Type B pancreatic cell (in vitro differentiated cells): ENCODE measurements around the gene PTPRH. TPM values are rescaled to one million over a fixed set of nuclear protein-coding genes. Genes with fewer than 3 reads are reported as not detected.
"Not testable (repeated sequence)": the region's sequence is repeated elsewhere in the genome, so short reads cannot be mapped to it uniquely, and the experiment has no call there.

Experiments used
- DNase-seq: peaks from one replicate; pipeline ENCODE4 v3.0.0; 2021; ENCODE audit warnings: mixed read lengths; ENCODE audit not compliant: unreplicated experiment; ENCODE audit errors: extremely low spot score
- H3K27ac Mint-ChIP-seq: 2 replicates; pipeline ENCODE4 v1.8.0; 2021; ENCODE audit warnings: mild to moderate bottlenecking, mixed read lengths
- H3K27me3 Mint-ChIP-seq: 2 replicates; pipeline ENCODE4 v1.8.0; 2021; ENCODE audit warnings: mixed read lengths
- H3K36me3 Mint-ChIP-seq: 2 replicates; pipeline ENCODE4 v1.8.0; 2021; ENCODE audit warnings: mixed read lengths
- H3K4me1 Mint-ChIP-seq: one replicate; pipeline ENCODE4 v1.8.0; 2021; ENCODE audit warnings: mixed read lengths; ENCODE audit not compliant: unreplicated experiment
- H3K4me3 Mint-ChIP-seq: 2 replicates; pipeline ENCODE4 v1.8.0; 2021; ENCODE audit warnings: mild to moderate bottlenecking, mixed read lengths
- H3K9me3 Mint-ChIP-seq: 2 replicates; pipeline ENCODE4 v1.8.0; 2021; ENCODE audit warnings: mixed read lengths
- CTCF ChIP-seq: fragments of 200-600 bp; sonication (generic); conservative IDR thresholded peaks from 2 replicates; pipeline ENCODE4 v1.5.0; 2021; ENCODE audit warnings: antibody characterized with exemption, mild to moderate bottlenecking
- total RNA-seq: library from RNA; stranded (reverse); gene quantifications from 2 replicates; pipeline ENCODE4 v1.2.1, GENCODE V29; 2021; ENCODE audit warnings: low replicate concordance

PTPRH gene
- total RNA-seq, 1 donor from 2014 or later = 4.3 TPM

DNA sequence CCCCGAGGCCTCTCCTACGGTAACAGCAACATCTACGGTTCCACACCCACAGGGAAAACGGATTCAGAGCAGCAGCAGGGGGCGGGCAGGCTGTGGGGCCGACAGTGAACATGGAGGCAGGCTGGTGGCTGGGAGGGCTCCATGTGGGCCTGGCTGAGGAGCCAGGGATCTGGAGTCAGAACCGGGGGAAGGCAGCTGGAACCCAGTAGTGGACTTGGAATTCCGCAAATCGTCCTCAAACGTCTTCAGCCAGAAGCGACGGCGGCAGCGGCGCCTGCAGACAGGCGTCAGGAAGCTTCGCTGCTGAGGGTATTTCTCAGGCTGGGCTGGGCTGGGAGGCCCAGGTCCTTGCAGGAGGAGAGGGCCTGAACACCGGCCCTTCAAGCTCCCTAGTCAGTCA lies 17.5 kb upstream of the PTPRH start:
- no peaks in the 10 kb centered on the region for H3K27me3 Mint-ChIP-seq
- H3K36me3 Mint-ChIP-seq = no peaks in the 10 kb centered on the region
- peaks cover 6% of the 10 kb centered on the region for H3K4me1 Mint-ChIP-seq
- no peak for DNase-seq
- H3K4me3 Mint-ChIP-seq = no peak overlapping the region
- no peaks in the 10 kb centered on the region for H3K9me3 Mint-ChIP-seq
- H3K27ac Mint-ChIP-seq = no peak overlapping the region
- TF ChIP-seq CTCF = no peak

DNA sequence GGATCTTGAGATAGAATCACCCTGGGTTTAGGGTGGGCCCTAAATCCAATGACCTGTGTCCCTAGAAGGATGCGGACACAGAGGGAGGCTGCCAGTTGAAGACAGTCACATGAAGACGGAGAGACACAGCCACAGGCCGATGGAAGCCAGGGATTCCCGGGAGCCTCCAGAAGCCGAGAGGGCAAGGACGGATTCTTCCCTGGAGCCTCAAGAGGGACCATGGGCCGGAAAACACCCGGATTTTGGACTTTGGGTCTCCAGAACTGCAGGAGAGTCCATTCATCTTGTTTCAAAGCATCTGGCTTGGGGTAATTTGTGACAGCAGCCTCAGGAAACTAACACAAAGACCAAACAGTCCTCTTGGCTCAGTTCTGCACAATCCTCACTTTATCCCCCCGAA lies 17.0 kb upstream of the PTPRH start:
- peaks cover 3% of the 10 kb centered on the region for H3K36me3 Mint-ChIP-seq
- H3K27ac Mint-ChIP-seq = no peak overlapping the region
- no peak for DNase-seq
- TF ChIP-seq CTCF = no peak
- no peaks in the 10 kb centered on the region for H3K9me3 Mint-ChIP-seq
- H3K27me3 Mint-ChIP-seq = no peaks in the 10 kb centered on the region
- peaks cover 6% of the 10 kb centered on the region for H3K4me1 Mint-ChIP-seq
- no peak overlapping the region for H3K4me3 Mint-ChIP-seq

DNA sequence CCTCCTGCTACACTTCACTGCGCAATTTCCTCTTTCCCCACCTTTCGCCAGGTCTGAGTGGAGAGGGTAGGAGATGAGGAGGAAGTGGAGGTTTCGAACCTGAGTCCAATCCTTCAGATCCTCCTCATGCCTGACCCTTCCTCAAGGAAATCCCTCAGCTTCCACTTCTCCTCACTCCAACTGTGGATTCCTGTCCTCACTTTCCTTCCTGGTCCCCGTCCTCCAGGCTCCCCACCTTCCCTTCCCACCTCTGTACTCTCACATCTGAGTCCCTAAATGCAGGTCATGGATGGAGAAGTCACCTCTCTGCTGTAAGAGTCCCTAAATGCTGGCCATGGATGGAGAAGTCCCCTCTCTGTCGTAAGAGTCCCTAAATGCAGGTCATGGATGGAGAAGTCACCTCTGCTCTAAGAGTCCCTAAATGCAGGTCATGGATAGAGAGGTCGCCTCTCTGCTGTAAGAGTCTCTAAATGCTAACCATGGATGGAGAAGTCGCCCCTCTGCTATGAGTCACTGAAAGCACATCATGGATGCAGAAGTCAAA lies 16.2 kb upstream of the PTPRH start:
- no peak for TF ChIP-seq CTCF
- H3K4me1 Mint-ChIP-seq = peaks cover 6% of the 10 kb centered on the region
- H3K27me3 Mint-ChIP-seq = no peaks in the 10 kb centered on the region
- peak overlapping the region; percentile 54 for H3K27ac Mint-ChIP-seq
- no peaks in the 10 kb centered on the region for H3K9me3 Mint-ChIP-seq
- peak overlapping the region; percentile 31 for H3K4me3 Mint-ChIP-seq
- no peak for DNase-seq
- H3K36me3 Mint-ChIP-seq = peaks cover 3% of the 10 kb centered on the region

DNA sequence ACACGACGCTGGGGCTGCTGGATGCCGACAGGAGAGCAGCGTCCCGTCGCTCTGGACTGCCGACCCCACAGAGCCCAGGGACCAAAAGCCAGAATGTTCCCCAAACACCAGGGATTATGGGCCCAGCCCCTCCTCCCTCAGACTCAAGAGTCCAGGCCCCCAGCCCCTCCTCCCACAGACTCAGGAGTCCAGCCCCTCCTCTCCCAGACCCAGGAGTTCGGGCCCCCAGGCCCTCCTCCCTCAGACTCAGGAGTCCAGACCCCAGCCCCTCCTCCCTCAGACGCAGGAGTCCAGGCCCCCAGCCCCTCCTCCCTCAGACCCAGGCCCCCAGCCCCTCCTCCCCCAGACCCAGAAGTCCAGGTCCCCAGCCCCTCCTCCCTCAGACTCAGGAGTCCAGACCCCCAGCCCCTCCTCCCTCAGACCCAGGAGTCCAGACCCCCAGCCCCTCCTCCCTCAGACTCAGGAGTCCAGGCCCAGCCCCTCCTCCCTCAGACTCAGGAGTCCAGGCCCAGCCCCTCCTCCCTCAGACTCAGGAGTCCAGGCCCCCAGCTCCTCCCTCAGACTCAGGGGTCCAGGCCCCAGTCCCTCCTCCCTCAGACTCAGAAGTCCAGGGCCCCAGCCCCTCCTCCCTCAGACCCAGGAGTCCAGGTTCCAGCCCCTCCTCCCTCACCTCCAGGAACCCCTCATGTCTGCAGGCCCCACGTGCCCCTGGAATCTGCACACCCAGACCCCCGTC lies 15.5 kb upstream of the PTPRH start:
- not testable (repeated sequence) for H3K9me3 Mint-ChIP-seq, H3K4me1 Mint-ChIP-seq, H3K36me3 Mint-ChIP-seq, H3K27me3 Mint-ChIP-seq, H3K4me3 Mint-ChIP-seq, H3K27ac Mint-ChIP-seq, DNase-seq

DNA sequence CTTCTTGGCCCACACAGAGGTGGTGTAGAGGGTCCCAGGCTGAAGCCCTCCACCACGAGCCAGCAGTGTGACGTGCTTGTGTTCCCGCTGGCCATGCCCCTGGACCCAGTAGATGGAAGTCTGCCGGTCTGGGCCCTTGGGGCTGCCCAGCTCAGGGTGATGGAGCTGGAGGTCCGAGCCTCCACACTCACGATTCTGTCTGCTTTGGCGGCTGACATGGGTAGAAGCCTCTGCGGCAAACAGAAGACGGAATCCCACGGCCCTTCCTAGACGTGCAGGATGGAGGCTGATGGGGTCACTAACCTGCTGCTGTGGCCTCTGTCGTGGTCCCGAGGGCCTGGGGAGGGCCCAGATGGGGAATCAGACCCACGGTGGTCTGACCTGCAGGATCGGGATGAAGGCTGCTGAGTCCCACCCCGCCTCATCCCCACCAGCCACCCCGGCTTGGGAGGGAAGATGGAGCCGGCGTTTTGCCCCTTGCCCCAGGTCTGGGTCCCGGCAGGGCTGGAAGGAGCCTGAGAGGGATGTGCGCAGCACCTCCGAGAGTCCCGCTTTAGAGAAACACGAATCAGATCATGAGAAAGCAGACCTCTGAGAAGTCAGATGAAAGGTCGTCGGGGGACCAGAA lies 14.9 kb upstream of the PTPRH start:
- H3K9me3 Mint-ChIP-seq = no peaks in the 10 kb centered on the region
- H3K4me1 Mint-ChIP-seq = peaks cover 6% of the 10 kb centered on the region
- H3K4me3 Mint-ChIP-seq = no peak overlapping the region
- no peaks in the 10 kb centered on the region for H3K27me3 Mint-ChIP-seq
- peaks cover 3% of the 10 kb centered on the region for H3K36me3 Mint-ChIP-seq
- DNase-seq = no peak
- no peak for TF ChIP-seq CTCF
- H3K27ac Mint-ChIP-seq = no peak overlapping the region
